RWPE2 (cell line): Measurements from ENCODE around the gene KRTAP5-4.

ENCODE experiments used
- ATAC-seq: fragments of 200-7000 bp; cut with Tn5 transposase; 3 replicates; pipeline ENCODE4 v1.9.1; 2021; ENCODE audit warnings: low read depth
- DNase-seq: peaks from one replicate; pipeline ENCODE4 v3.0.0-alpha.2; 2020; ENCODE audit warnings: low spot score
- H3K27ac ChIP-seq: fragments of 450-650 bp; 2 replicates; pipeline ENCODE4 v1.5.1; 2017; ENCODE audit warnings: mild to moderate bottlenecking; ENCODE audit not compliant: poor library complexity, severe bottlenecking
- H3K27me3 ChIP-seq: fragments of 250-450 bp; sonication (Bioruptor Pico); 2 replicates; pipeline ENCODE4 v1.5.1; 2021; ENCODE audit warnings: mild to moderate bottlenecking, moderate library complexity; ENCODE audit not compliant: insufficient read depth, poor library complexity, severe bottlenecking
- H3K36me3 ChIP-seq: fragments of 250-450 bp; sonication (Bioruptor Pico); 2 replicates; pipeline ENCODE4 v1.5.1; 2020; ENCODE audit warnings: low read depth, mild to moderate bottlenecking, moderate library complexity
- H3K4me1 ChIP-seq: fragments of 250-450 bp; sonication (Bioruptor Pico); 2 replicates; pipeline ENCODE4 v1.5.1; 2021; ENCODE audit warnings: mild to moderate bottlenecking, moderate library complexity; ENCODE audit not compliant: insufficient read depth, poor library complexity, severe bottlenecking
- H3K4me3 ChIP-seq: fragments of 250-450 bp; sonication (Bioruptor Pico); 2 replicates; pipeline ENCODE4 v1.5.1; 2021; ENCODE audit warnings: mild to moderate bottlenecking, moderate library complexity; ENCODE audit not compliant: severe bottlenecking
- H3K9me3 ChIP-seq: fragments of 250-450 bp; sonication (Bioruptor Pico); 2 replicates; pipeline ENCODE4 v1.5.1; 2021; ENCODE audit warnings: mild to moderate bottlenecking, moderate library complexity; ENCODE audit not compliant: severe bottlenecking
- TF ChIP-seq, protein P1 (sequence below): fragments of 450-650 bp; IDR thresholded peaks from one replicate; pipeline ENCODE4 v1.5.1; 2017; ENCODE audit warnings: mild to moderate bottlenecking, moderate library complexity; ENCODE audit not compliant: poor library complexity, severe bottlenecking

The KRTAP5-4 gene

GRCh38 chr11:1660111-1660867 lies 38.4 kb upstream of the KRTAP5-4 start:
- no peak for ATAC-seq
- H3K4me1 ChIP-seq, result no peaks in the 10 kb centered on the region
- no peak for DNase-seq
- no peak overlapping the region for H3K27ac ChIP-seq
- no peaks in the 10 kb centered on the region for H3K36me3 ChIP-seq
- H3K9me3 ChIP-seq, result no peaks in the 10 kb centered on the region
- H3K4me3 ChIP-seq, result no peak overlapping the region
- H3K27me3 ChIP-seq, result no peaks in the 10 kb centered on the region
- TF ChIP-seq, protein P1, sequence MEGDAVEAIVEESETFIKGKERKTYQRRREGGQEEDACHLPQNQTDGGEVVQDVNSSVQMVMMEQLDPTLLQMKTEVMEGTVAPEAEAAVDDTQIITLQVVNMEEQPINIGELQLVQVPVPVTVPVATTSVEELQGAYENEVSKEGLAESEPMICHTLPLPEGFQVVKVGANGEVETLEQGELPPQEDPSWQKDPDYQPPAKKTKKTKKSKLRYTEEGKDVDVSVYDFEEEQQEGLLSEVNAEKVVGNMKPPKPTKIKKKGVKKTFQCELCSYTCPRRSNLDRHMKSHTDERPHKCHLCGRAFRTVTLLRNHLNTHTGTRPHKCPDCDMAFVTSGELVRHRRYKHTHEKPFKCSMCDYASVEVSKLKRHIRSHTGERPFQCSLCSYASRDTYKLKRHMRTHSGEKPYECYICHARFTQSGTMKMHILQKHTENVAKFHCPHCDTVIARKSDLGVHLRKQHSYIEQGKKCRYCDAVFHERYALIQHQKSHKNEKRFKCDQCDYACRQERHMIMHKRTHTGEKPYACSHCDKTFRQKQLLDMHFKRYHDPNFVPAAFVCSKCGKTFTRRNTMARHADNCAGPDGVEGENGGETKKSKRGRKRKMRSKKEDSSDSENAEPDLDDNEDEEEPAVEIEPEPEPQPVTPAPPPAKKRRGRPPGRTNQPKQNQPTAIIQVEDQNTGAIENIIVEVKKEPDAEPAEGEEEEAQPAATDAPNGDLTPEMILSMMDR, result no peak

- H3K36me3 ChIP-seq, result no peaks in the 10 kb centered on the region
- DNase-seq, result no peak
- no peak overlapping the region for H3K27ac ChIP-seq
- ATAC-seq, result no peak
- H3K27me3 ChIP-seq, result no peaks in the 10 kb centered on the region
- no peaks in the 10 kb centered on the region for H3K4me1 ChIP-seq
- no peaks in the 10 kb centered on the region for H3K9me3 ChIP-seq
- TF ChIP-seq, protein P1, result no peak
- no peak overlapping the region for H3K4me3 ChIP-seq
Observed at GRCh38 chr11:1659506-1659905, 37.6 kb upstream of the KRTAP5-4 start.

DNA sequence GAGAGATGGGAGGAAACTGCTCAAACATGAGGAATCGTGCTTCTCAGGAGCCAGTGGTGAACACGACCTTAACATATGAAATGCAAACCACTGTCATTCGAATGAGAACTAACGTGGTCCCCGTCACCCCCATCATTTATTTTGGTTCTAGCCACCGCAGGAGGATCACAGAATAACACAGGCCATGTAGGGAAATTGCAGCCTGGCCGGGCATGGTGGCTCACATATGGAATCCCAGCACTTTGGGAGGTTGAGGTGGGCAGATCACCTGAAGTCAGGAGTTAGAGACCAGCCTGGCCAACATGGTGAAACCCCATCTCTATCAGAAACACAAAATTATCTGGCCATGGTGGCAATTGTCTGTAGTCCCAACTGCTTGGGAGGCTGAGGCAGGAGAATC lies 34.7 kb upstream of the KRTAP5-4 start:
- no peaks in the 10 kb centered on the region for H3K36me3 ChIP-seq
- no peaks in the 10 kb centered on the region for H3K4me1 ChIP-seq
- no peak overlapping the region for H3K4me3 ChIP-seq
- H3K27me3 ChIP-seq, result no peaks in the 10 kb centered on the region
- TF ChIP-seq, protein P1, result no peak
- H3K27ac ChIP-seq, result no peak overlapping the region
- DNase-seq (no peak), ATAC-seq (no peak)
- no peaks in the 10 kb centered on the region for H3K9me3 ChIP-seq

GRCh38 chr11:1656061-1656441 lies 34.1 kb upstream of the KRTAP5-4 start:
- no peaks in the 10 kb centered on the region for H3K27me3 ChIP-seq
- H3K27ac ChIP-seq, result no peak overlapping the region
- H3K36me3 ChIP-seq, result no peaks in the 10 kb centered on the region
- no peaks in the 10 kb centered on the region for H3K9me3 ChIP-seq
- no peak overlapping the region for H3K4me3 ChIP-seq
- no peak for ATAC-seq
- TF ChIP-seq, protein P1, result no peak
- DNase-seq, result no peak
- H3K4me1 ChIP-seq, result no peaks in the 10 kb centered on the region
